ENCODE measurements around the gene NRIP3. TPM values are rescaled to one million over a fixed set of nuclear protein-coding genes. Genes with fewer than 3 reads are reported as not detected.
A peak's percentile ranks its signal among the peaks of the same experiment; 100 is the strongest.
"Not testable (repeated sequence)": the region's sequence is repeated elsewhere in the genome, so short reads cannot be mapped to it uniquely, and the experiment has no call there.

Gene NRIP3
- total RNA-seq, 1 experiment from 2014 or later, result 14.8 TPM

- DNase-seq (ENCODE audit: extremely low read depth, low read depth), result no peak
Measured at GRCh38 chr11:9016916-9017642, 13.3 kb upstream of the NRIP3 start.

GRCh38 chr11:9015677-9016076, 11.9 kb upstream of the NRIP3 start:
- peak; percentile 65 for DNase-seq (ENCODE audit: extremely low read depth, low read depth)

DNA sequence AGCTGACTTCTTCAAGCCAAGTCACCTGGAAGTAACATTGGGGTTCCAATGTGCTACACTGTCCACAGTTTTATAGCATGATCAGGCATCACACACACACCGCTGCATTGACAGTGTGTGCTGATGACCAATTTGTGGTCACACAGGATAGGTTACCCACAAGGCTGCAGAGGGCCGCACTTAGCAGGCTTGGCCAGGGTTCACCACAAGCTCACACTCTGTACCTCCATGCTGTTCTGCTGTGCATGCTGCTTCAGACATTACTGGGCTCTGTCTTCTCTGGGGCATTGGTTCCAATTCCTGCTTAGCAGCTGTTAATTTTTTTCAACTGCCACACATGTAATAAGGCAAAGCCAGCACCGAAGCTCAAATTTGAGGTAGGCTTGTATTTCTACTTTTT, 11.0 kb upstream of the NRIP3 start:
- no peak for DNase-seq (ENCODE audit: extremely low read depth, low read depth)

DNA sequence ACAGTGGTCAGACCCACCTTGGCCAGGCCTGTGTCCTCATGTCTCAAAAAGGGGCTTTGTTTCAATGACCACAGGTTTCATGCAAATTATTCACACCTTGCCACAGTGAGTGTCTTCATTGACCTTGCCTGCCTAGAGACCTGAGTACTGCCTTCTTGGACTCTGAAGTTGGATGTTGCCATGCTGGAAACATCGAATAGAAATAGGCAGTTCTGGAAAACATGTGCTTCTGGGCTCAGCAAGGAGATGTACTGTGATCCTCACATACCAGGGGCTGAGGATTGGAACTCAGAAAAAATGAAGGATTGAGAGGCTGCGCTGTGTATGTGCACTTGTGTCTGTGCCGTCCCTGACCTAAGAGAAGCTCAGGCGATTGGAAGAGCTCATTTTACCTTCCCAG, 9.6 kb upstream of the NRIP3 start:
- DNase-seq (ENCODE audit: extremely low read depth, low read depth), result no peak

DNA sequence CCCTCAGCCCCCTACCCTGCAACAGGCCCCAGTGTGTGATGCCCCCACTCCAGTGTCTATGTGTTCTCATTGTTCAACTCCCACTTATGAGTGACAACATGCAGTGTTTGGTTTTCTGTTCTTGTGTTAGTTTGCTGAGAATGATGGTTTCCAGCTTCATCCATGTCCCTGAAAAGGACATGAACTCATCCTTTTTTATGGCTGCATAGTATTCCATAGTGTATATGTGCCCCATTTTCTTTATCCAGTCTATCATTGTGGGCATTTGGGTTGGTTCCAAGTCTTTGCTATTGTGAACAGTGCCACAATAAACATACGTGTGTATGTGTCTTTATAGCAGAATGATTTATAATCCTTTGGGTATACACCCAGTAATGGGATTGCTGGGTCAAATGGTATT, 5.7 kb upstream of the NRIP3 start:
- DNase-seq (ENCODE audit: extremely low read depth, low read depth), result not testable (repeated sequence)

GRCh38 chr11:9008661-9009060, 4.9 kb upstream of the NRIP3 start:
- no peak for DNase-seq (ENCODE audit: extremely low read depth, low read depth)

- no peak for DNase-seq (ENCODE audit: extremely low read depth, low read depth)
Measured at GRCh38 chr11:9008011-9008550, 4.3 kb upstream of the NRIP3 start.

- DNase-seq (ENCODE audit: extremely low read depth, low read depth), result no peak
Measured at GRCh38 chr11:9005087-9005486, 1.3 kb upstream of the NRIP3 start.

DNA sequence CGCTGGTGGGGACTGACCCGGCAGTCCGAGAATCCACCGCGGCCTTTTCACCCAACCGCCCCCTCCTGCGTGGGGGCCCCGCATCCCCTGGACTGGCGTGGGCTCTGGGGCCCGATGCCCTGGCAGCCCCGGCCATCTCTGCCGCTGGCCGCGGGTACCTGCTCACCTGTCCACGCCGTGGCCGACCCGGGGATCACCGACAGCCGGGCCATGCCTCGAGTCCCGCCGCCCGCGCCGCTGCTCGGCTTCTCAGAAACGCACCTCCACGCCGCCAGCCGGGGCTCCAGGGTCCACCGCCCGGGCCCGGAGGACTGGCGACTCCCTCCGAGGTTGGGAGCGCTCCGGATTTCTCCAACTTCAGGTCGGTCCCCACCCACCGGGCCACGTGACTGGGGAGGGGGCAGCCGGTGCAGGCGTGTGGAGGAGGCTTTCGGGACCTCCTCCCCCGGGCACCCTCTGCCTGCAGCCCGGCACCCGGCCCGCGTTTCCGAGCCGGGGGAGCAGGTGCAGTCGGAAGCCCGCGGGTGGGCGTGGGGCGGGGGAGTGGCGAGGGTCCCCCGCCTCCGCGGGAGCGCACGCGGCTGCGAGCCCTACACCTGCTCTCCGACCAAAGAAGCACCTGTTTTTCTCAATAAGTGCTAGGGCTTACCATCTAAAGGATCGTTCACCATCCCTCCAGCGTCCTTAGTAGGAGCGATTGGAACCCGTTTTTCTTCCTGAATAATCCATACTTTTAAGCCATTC, 554 bp upstream of the NRIP3 start:
- DNase-seq (ENCODE audit: extremely low read depth, low read depth), result no peak

GRCh38 chr11:9002920-9003572, 755 bp downstream of the NRIP3 start:
- DNase-seq (ENCODE audit: extremely low read depth, low read depth), result no peak

GRCh38 chr11:9001736-9002135, 2.1 kb downstream of the NRIP3 start:
- DNase-seq (ENCODE audit: extremely low read depth, low read depth), result peak; percentile 78

- DNase-seq (ENCODE audit: extremely low read depth, low read depth), result no peak
Measured at GRCh38 chr11:8998017-8998416, 5.8 kb downstream of the NRIP3 start.

GRCh38 chr11:8997451-8997850, 6.3 kb downstream of the NRIP3 start:
- DNase-seq (ENCODE audit: extremely low read depth, low read depth), result no peak

GRCh38 chr11:8989453-8989852, 14.3 kb downstream of the NRIP3 start:
- DNase-seq (ENCODE audit: extremely low read depth, low read depth), result no peak

- no peak for DNase-seq (ENCODE audit: extremely low read depth, low read depth)
Measured at GRCh38 chr11:8988329-8989234, 15.2 kb downstream of the NRIP3 start.

DNA sequence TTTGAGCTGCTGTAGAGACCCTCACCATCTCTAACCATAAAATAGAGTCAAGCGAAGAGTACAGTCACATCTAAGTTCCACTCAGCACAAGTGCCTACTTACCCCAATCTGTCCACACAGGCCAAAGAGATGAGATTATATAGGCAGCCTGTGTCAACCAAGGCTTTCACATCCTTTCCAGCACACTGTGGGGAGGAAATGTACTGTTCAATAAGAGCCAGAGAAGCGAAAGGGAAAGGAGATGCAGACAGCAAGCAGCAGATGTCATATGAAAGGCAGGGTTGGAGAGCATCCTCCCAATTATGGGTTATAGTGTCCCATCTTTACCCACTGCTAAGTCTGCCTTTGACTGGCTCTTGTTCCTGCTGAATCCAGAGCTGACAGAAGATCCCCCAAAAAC, 16.4 kb downstream of the NRIP3 start:
- DNase-seq (ENCODE audit: extremely low read depth, low read depth), result no peak

DNA sequence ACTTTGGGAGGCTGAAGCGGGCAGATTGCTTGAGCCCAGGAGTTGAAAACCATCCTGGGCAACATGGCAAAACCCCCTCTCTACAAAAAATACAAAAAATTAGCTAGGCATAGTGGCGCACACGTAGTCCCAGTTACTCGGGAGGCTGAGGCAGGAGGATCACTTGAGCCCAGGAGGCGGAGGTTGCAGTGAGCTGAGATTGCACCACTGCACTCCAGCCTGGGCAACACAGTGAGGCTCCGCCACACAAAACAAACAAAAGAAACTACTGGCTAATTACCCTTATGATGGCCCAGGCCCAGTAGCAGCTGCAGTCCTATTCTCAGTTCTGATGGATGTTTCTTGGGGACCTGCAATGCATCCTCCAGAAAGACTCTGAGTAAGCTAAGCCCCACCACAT, 17.0 kb downstream of the NRIP3 start:
- DNase-seq (ENCODE audit: extremely low read depth, low read depth), result not testable (repeated sequence)

DNA sequence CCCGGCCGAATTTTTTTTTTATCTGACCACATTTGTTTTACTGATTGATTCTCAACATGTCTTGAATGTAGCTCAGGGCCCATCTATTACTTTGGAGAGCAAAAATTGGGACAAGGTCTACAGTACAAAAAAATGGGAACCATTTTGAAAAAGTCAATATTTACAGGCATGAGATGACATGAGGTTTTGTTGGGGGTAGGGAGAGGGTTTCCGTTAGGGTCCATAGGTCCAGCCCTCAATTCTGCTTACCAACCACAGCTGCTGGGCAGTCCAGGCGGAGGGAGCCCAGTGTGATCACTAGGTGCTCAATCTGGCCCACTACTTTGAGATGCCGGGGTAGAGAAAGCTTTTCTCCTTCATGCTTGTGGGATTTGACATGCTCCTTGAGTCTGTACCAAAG, 18.3 kb downstream of the NRIP3 start:
- no peak for DNase-seq (ENCODE audit: extremely low read depth, low read depth)

GRCh38 chr11:8983552-8983951, 20.2 kb downstream of the NRIP3 start:
- no peak for DNase-seq (ENCODE audit: extremely low read depth, low read depth)

DNA sequence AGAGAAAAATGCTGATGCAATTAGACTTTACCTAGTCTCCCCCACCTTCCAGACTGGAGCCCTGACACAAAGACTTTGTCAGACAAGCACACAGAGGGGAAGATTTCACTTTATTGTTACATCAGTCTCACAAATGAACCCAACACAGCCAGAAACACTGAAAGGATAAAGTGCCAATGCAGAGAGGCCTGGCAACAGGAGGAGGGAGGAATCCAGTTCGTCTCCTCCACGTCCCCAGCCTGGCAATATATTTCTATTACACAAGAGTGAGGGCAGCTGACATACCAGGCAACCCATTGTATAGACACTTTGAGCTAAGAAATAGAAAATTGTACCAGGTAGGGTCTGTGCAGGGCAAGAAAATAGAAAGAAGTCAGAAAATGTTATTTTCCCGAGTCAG, 23.3 kb downstream of the NRIP3 start:
- DNase-seq (ENCODE audit: extremely low read depth, low read depth), result no peak

All from NCI-H460 (cell line).